Fibroblast of lung (primary cell): Measurements from ENCODE around the gene KIAA1549. TPM values are rescaled to one million over a fixed set of nuclear protein-coding genes. Genes with fewer than 3 reads are reported as not detected.

Source experiments
- DNase-seq, 2 donors: peaks; one replicate each; pipeline versions ENCODE4 v3.0.0 to v3.0.0-alpha.2; 2010; ENCODE audit warnings: low read depth in 2 of 2
- H2AFZ ChIP-seq: 2 replicates; pipeline ENCODE4 v1.5.1; 2012; ENCODE audit warnings: low read length, control low read depth, inconsistent platforms
- H3K27ac ChIP-seq: 2 replicates; pipeline ENCODE4 v1.5.1; 2011; ENCODE audit warnings: low read length, control low read depth; ENCODE audit not compliant: insufficient read depth
- H3K27me3 ChIP-seq: 2 replicates; pipeline ENCODE4 v1.5.1; 2011; ENCODE audit warnings: mild to moderate bottlenecking, low read length; ENCODE audit not compliant: control insufficient read depth, insufficient read depth
- H3K36me3 ChIP-seq: 2 replicates; pipeline ENCODE4 v1.5.1; 2011; ENCODE audit warnings: low read length; ENCODE audit not compliant: control insufficient read depth, insufficient read depth
- H3K4me1 ChIP-seq: 2 replicates; pipeline ENCODE4 v1.5.1; 2011; ENCODE audit warnings: low read length; ENCODE audit not compliant: control insufficient read depth, insufficient read depth; ENCODE audit errors: extremely low read depth
- H3K4me2 ChIP-seq: 2 replicates; pipeline ENCODE4 v1.5.1; 2011; ENCODE audit warnings: low read length, control low read depth; ENCODE audit not compliant: insufficient read depth; ENCODE audit errors: extremely low read depth
- H3K4me3 ChIP-seq, 4 experiments: fragments of 200-600 bp in 1 of 4; sonication (generic) in 1 of 4; replicated peaks in 1 of 4; 2 replicates each; pipeline ENCODE4 v1.5.1; 2011 to 2016; ENCODE audit warnings: low read length in 4 of 4, low read depth in 3 of 4, mild to moderate bottlenecking in 3 of 4, control low read depth in 2 of 4, inconsistent platforms in 1 of 4, mixed read lengths in 1 of 4; ENCODE audit not compliant: insufficient read depth in 1 of 4; ENCODE audit errors: control extremely low read depth in 1 of 4
- H3K79me2 ChIP-seq: 2 replicates; pipeline ENCODE4 v1.5.1; 2012; ENCODE audit warnings: mild to moderate bottlenecking, low read length, inconsistent platforms; ENCODE audit not compliant: control insufficient read depth, insufficient read depth
- H3K9ac ChIP-seq: 2 replicates; pipeline ENCODE4 v1.5.1; 2011; ENCODE audit warnings: mild to moderate bottlenecking, low read length, control low read depth; ENCODE audit not compliant: insufficient read depth
- H3K9me3 ChIP-seq: 2 replicates; pipeline ENCODE4 v1.5.1; 2012; ENCODE audit warnings: low read depth, low read length; ENCODE audit not compliant: control insufficient read depth, insufficient read depth
- H4K20me1 ChIP-seq: 2 replicates; pipeline ENCODE4 v1.5.1; 2011; ENCODE audit warnings: low read length; ENCODE audit not compliant: control insufficient read depth, insufficient read depth; ENCODE audit errors: extremely low read depth
- CTCF ChIP-seq, 2 donors: IDR thresholded peaks in 1 of 2; conservative IDR thresholded peaks in 1 of 2; 1 replicate in 1 of 2; 2 replicates in 1 of 2; pipeline ENCODE4 v1.5.1; 2011 to 2012; ENCODE audit warnings: low read length in 2 of 2, control low read depth in 1 of 2, inconsistent platforms in 1 of 2, low read depth in 1 of 2, mild to moderate bottlenecking in 1 of 2
- EZH2 ChIP-seq: IDR thresholded peaks from 2 replicates; pipeline ENCODE4 v1.5.1; 2012; ENCODE audit warnings: low read length, control low read depth, mild to moderate bottlenecking; ENCODE audit errors: missing control alignments
- polyA plus RNA-seq, 2 donors: library from polyadenylated mRNA; depleted of rRNA in 1 of 2; stranded (reverse) in 1 of 2; unstranded in 1 of 2; fragments of >200 nt; gene quantifications; 2 replicates each; pipeline ENCODE4 v1.2.1, GENCODE V29; 2011 to 2012; ENCODE audit warnings: missing spikeins in 1 of 2
- total RNA-seq: library from RNA; depleted of rRNA; stranded (reverse); fragments of >200 nt; gene quantifications from 2 replicates; pipeline ENCODE4 v1.2.1, GENCODE V29; 2014

The KIAA1549 gene
- total and polyA plus RNA-seq, 2 donors (not counting 1 experiment from before 2014, with no cell fraction given) = 0.48 to 0.66 TPM

- no peak for TF ChIP-seq EZH2
- TF ChIP-seq CTCF (conservative IDR thresholded peaks at IDR 0.05 in 1 of 2, IDR thresholded peaks at IDR 0.05 in 1 of 2; ENCODE audit: low read depth in 1 of 2, low read length in 2 of 2) = no peak
- H3K79me2 ChIP-seq = no peaks in the 10 kb centered on the region
- no peaks in the 10 kb centered on the region for H3K36me3 ChIP-seq
- no peak overlapping the region for H3K4me2 ChIP-seq
- no peaks in the 10 kb centered on the region for H3K9me3 ChIP-seq
- H3K9ac ChIP-seq = no peak overlapping the region
- H2AFZ ChIP-seq = no peak overlapping the region
- H4K20me1 ChIP-seq = no peaks in the 10 kb centered on the region
- H3K4me1 ChIP-seq = no peaks in the 10 kb centered on the region
- no peak overlapping the region for H3K4me3 ChIP-seq
- H3K27me3 ChIP-seq = no peaks in the 10 kb centered on the region
- H3K27ac ChIP-seq = no peak overlapping the region
- no peak for DNase-seq
Measured at GRCh38 chr7:138970952-138971351, 10.2 kb downstream of the KIAA1549 start.

GRCh38 chr7:138970446-138970845, 10.7 kb downstream of the KIAA1549 start:
- Histone ChIP-seq H3K4me3 (no peak overlapping the region), H3K9me3 (no peaks in the 10 kb centered on the region), H4K20me1 (no peaks in the 10 kb centered on the region), H3K79me2 (no peaks in the 10 kb centered on the region), H3K9ac (no peak overlapping the region), H2AFZ (no peak overlapping the region), H3K36me3 (no peaks in the 10 kb centered on the region), H3K4me2 (no peak overlapping the region), H3K4me1 (no peaks in the 10 kb centered on the region), H3K27ac (no peak overlapping the region), H3K27me3 (no peaks in the 10 kb centered on the region)
- TF ChIP-seq CTCF (conservative IDR thresholded peaks at IDR 0.05 in 1 of 2, IDR thresholded peaks at IDR 0.05 in 1 of 2; ENCODE audit: low read depth in 1 of 2, low read length in 2 of 2) = no peak
- no peak for TF ChIP-seq EZH2
- no peak for DNase-seq

GRCh38 chr7:138967159-138967558, 14.0 kb downstream of the KIAA1549 start:
- Histone ChIP-seq H4K20me1 (no peaks in the 10 kb centered on the region), H3K27ac (no peak overlapping the region), H3K36me3 (no peaks in the 10 kb centered on the region), H3K9ac (no peak overlapping the region), H3K9me3 (no peaks in the 10 kb centered on the region), H3K4me2 (no peak overlapping the region), H3K27me3 (no peaks in the 10 kb centered on the region), H3K79me2 (no peaks in the 10 kb centered on the region), H2AFZ (no peak overlapping the region), H3K4me3 (no peak overlapping the region), H3K4me1 (no peaks in the 10 kb centered on the region)
- no peak for TF ChIP-seq EZH2
- TF ChIP-seq CTCF (conservative IDR thresholded peaks at IDR 0.05 in 1 of 2, IDR thresholded peaks at IDR 0.05 in 1 of 2; ENCODE audit: low read depth in 1 of 2, low read length in 2 of 2) = no peak
- no peak for DNase-seq
